HG03066 (cell line): ENCODE results near the gene MFN2.
"Not testable (repeated sequence)": the region's sequence is repeated elsewhere in the genome, so short reads cannot be mapped to it uniquely, and the experiment has no call there.

Source experiments
- ATAC-seq: cut with Tn5 transposase; IDR thresholded peaks from one replicate; pipeline ENCODE4 v1.9.1; 2021; ENCODE audit warnings: low read depth; ENCODE audit not compliant: unreplicated experiment

Gene MFN2

DNA sequence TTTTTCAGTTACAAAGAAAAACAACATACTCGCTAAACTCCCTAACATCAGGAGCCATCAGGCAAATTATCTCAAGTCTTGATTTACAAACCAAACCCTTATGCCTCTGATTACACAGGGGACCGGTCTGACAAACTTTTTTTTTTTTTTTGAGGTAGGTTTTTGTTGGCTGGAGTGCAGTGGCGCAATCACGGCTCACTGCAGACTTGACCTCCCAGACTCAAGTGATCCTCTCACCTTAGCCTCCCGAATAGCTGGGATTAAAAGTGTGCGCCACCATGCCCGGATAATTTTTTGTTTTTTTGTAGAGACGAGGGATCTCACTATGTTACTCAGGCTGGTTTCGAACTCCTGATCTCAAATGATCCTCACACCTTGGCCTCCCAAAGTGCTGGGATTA lies 35.3 kb downstream of the MFN2 start:
- no peak for ATAC-seq

GRCh38 chr1:12016182-12016581 lies 35.9 kb downstream of the MFN2 start:
- no peak for ATAC-seq

DNA sequence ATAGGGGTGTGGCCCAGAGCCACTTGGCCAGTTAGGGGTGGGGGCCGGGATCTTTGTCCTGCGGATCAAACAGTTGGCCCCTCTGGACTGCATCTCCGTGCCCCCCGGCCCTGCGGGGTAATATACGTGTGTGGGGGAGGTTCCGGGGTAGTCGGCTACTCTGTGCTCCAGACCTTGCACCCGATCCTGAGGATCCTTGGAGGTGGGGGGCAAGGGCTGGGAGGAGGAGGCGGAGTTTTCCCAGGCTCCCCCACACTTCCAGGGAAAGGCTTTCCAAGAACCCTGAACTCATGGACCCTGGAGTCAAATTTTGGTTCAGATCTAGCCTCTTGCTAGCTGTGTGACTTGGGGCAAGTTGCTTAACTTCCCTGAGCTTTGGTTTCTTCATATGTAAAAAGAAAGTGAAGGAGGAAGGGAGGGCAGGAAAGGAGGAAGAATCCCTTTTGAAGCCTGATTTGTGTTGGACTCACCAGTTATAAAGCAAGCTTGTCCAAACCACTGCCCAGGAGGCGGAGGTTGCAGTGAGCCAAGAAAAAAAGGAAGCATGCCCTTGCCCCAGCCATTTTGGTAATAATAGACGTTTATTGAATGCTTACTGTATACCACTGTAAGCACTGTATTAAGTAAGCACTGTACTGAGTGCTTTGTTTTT lies 39.7 kb downstream of the MFN2 start:
- no peak for ATAC-seq

GRCh38 chr1:12021616-12022015 lies 41.4 kb downstream of the MFN2 start:
- ATAC-seq, result no peak

- no peak for ATAC-seq
These were observed 41.8 kb downstream of the MFN2 start for GRCh38 chr1:12022036-12022435.

DNA sequence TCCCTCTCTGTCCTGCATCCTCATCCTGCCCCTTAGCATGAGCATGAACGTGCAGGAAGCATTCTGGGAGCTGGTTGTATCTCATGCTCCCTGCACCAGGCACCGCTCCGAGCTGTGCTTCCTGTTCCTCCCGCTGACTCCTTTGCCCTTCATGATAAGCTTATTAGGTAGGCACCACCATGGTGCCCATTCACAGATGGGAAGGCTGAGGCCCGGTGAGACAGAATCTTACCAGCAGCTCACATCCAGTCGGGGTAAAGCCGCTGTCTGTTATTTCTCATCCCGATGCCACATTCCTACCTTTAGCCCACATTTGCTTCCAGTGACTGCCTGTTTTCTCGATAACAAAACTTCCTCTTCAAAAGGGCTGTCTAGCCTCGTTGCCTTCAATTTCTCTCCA lies 46.3 kb downstream of the MFN2 start:
- no peak for ATAC-seq

GRCh38 chr1:12028248-12028647 lies 48.0 kb downstream of the MFN2 start:
- no peak for ATAC-seq

GRCh38 chr1:12028957-12029511 lies 48.8 kb downstream of the MFN2 start:
- ATAC-seq, result no peak

DNA sequence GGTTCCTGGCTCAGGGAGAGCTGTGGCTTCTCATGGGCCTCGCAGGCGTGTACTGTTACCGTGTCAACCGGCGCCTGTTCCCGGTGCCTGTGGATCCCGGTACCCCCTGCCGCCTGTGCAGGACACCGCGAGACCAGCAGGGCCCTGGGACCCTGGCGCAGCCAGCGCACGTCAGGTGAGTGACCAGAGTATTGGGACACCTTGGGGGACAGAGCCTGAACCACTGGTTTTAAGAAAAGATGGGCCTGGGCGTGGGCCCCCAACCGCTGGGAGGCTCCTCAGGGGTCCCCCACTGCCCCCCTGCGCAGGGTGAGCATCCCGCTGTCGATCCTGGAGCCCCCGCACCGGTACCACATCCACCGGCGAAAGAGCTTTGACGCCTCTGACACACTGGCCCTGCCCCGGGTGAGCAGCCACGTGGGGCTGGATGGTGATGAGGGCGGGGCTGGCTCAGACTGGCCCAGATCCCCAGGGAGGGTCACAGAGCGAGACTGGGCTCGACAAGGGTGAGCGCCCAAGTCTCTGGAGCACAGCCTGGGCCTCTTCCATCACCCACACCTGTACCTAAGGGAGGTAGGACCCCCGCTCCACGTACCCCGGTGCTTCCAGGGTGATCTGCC lies 49.6 kb downstream of the MFN2 start:
- ATAC-seq, result no peak

- ATAC-seq, result no peak
These were observed 51.1 kb downstream of the MFN2 start for GRCh38 chr1:12031039-12031980.

- ATAC-seq, result no peak
These were observed 51.9 kb downstream of the MFN2 start for GRCh38 chr1:12032161-12032621.

DNA sequence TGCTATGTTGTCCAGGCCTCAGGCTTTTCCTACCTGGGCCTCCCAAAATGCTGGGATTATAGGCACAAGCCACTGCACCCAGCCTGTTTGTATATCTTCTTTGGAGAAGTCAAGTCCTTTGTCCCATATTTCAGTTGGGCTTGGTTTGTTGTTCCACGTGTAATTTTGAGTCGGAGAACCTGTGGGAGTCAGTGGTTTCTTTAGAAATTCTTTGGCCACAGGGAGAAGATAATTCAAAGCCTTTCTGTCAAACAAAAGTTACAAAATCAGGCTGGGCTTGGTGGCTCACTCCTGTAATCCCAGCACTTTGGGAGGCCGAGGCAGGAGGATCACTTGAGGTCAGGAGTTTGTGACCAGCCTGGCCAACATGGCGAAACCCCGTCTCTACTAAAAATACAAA lies 53.2 kb downstream of the MFN2 start:
- not testable (repeated sequence) for ATAC-seq

DNA sequence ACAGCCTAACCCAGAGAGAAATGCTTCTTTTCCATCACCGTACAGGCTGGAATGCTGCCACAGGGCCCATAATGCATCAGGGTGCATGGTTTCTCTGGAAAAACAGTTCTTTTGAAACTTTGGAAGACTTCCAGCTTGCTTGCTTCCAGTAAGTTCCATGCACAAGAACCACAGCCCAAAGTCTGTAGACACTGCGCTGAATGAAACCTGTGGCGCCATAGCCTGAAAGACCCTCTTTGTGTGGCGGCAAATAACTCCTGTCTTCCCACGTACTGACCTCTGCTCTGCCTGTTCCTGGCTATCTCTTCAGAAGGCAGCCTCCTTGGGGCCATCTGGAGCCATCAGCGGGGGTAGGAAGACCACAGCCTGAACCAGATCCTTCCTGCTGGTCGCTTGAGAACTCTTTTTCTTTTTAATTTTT lies 54.1 kb downstream of the MFN2 start:
- ATAC-seq, result no peak

- ATAC-seq, result no peak
These were observed 55.1 kb downstream of the MFN2 start for GRCh38 chr1:12035312-12035711.

- no peak for ATAC-seq
These were observed 57.5 kb downstream of the MFN2 start for GRCh38 chr1:12037486-12038355.

GRCh38 chr1:12038356-12039163 lies 58.3 kb downstream of the MFN2 start:
- ATAC-seq, result no peak

DNA sequence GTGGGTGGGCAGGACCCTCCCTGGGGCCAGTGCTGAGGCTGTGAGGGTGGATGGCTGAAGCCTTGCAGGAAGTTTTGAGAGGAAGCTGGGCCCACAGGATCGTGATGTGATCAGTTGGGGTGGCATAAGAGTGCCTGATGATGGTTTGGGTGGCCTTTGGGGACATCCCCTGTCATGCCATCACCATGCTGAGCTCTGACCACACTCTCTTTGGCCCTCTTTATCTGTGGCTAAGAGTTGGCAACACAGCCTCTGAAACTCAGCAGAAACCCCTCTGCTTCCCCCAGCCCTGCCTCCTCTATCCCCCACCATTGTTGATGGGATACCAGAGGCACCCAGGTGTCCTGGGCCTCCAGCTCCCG lies 58.9 kb downstream of the MFN2 start:
- ATAC-seq, result no peak

GRCh38 chr1:12039824-12040456 lies 59.7 kb downstream of the MFN2 start:
- ATAC-seq, result peak; percentile 32
